ENCODE data around the gene RSPO4.

DNA sequence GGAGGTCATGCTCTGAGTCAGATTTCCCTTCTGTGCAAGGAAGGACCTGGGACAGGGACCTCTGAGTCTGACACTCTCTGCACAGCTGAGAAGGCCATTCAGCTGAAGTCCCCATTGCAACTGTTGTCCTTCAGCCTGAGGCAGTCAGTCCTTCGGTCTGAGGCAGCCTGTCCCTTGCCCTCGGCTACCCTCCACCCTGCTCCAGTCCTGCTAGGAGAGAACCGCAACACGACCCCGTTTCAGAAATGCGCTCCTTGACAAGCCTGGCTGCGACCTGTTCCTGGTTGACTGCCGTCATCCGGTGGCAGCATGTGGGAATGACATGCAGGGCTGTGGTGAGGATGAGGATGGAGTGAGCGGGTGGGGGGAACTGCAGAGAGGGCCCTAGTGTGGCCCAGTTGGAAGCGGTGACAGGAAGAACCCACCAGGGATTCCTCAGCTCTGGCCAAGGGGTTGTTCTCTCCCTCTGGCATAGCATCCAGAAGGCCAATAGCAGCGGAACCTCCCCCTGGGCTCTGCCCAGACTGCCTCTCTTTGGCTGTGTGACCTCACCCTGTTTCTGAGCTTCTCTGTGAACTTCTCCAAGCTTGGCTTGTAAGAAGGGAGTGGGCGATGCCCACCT is 45.7 kb downstream of the RSPO4 start:
- TF ChIP-seq, protein P1, sequence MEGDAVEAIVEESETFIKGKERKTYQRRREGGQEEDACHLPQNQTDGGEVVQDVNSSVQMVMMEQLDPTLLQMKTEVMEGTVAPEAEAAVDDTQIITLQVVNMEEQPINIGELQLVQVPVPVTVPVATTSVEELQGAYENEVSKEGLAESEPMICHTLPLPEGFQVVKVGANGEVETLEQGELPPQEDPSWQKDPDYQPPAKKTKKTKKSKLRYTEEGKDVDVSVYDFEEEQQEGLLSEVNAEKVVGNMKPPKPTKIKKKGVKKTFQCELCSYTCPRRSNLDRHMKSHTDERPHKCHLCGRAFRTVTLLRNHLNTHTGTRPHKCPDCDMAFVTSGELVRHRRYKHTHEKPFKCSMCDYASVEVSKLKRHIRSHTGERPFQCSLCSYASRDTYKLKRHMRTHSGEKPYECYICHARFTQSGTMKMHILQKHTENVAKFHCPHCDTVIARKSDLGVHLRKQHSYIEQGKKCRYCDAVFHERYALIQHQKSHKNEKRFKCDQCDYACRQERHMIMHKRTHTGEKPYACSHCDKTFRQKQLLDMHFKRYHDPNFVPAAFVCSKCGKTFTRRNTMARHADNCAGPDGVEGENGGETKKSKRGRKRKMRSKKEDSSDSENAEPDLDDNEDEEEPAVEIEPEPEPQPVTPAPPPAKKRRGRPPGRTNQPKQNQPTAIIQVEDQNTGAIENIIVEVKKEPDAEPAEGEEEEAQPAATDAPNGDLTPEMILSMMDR (IDR thresholded peaks at IDR 0.05), result peak; percentile 89 to 99 (median 98)
- TF ChIP-seq POLR2A (IDR thresholded peaks at IDR 0.05), result no peak
